ENCODE measurements around the gene HNF1A.

The HNF1A gene
- long read RNA-seq: 0 reads

- TF ChIP-seq SPI1 (IDR thresholded peaks at IDR 0.05; ENCODE audit: borderline replicate concordance, low read depth) (no peak), CTCF (IDR thresholded peaks at IDR 0.05; ENCODE audit: insufficient read depth, low read length) (no peak), POLR2AphosphoS5 (IDR thresholded peaks at IDR 0.05; ENCODE audit: low read depth) (no peak), GABPA (IDR thresholded peaks at IDR 0.05; ENCODE audit: low read depth) (no peak), REST (IDR thresholded peaks at IDR 0.05; ENCODE audit: insufficient replicate concordance, low read depth) (no peak)
- H3K27ac ChIP-seq (replicated peaks): no peak within 1 kb of the TSS
- no peaks in the 10 kb centered on the region for H3K27me3 ChIP-seq (ENCODE audit: insufficient read depth, poor library complexity, severe bottlenecking)
- no peak for DNase-seq (ENCODE audit: low read depth in 1 of 2, low spot score in 1 of 2)
- no peak within 1 kb of the TSS for H3K4me3 ChIP-seq (replicated peaks; ENCODE audit: insufficient read depth, low read length)
Measured at GRCh38 chr12:120978296-120979219, at the start of gene HNF1A. TSS of gene HNF1A (plus strand) at chr12:120978543. CDS start at chr12:120978769, 226 bp downstream.

- no peak overlapping the region for H3K4me3 ChIP-seq (replicated peaks; ENCODE audit: insufficient read depth, low read length)
- DNase-seq (ENCODE audit: low read depth in 1 of 2, low spot score in 1 of 2): no peak
- TF ChIP-seq CTCF (IDR thresholded peaks at IDR 0.05; ENCODE audit: insufficient read depth, low read length): no peak
- TF ChIP-seq REST (IDR thresholded peaks at IDR 0.05; ENCODE audit: insufficient replicate concordance, low read depth): no peak
- no peak for TF ChIP-seq GABPA (IDR thresholded peaks at IDR 0.05; ENCODE audit: low read depth)
- no peak for TF ChIP-seq POLR2AphosphoS5 (IDR thresholded peaks at IDR 0.05; ENCODE audit: low read depth)
- TF ChIP-seq SPI1 (IDR thresholded peaks at IDR 0.05; ENCODE audit: borderline replicate concordance, low read depth): no peak
- H3K27me3 ChIP-seq (ENCODE audit: insufficient read depth, poor library complexity, severe bottlenecking): no peaks in the 10 kb centered on the region
- no peak overlapping the region for H3K27ac ChIP-seq (replicated peaks)
Measured at GRCh38 chr12:120928864-120929652, 49.3 kb upstream of the HNF1A start.

- no peak for DNase-seq (ENCODE audit: low read depth in 1 of 2, low spot score in 1 of 2)
- Histone ChIP-seq H3K4me3 (replicated peaks; ENCODE audit: insufficient read depth, low read length) (no peak overlapping the region), H3K27me3 (ENCODE audit: insufficient read depth, poor library complexity, severe bottlenecking) (no peaks in the 10 kb centered on the region), H3K27ac (replicated peaks) (no peak overlapping the region)
- TF ChIP-seq REST (IDR thresholded peaks at IDR 0.05; ENCODE audit: insufficient replicate concordance, low read depth) (no peak), GABPA (IDR thresholded peaks at IDR 0.05; ENCODE audit: low read depth) (no peak), SPI1 (IDR thresholded peaks at IDR 0.05; ENCODE audit: borderline replicate concordance, low read depth) (no peak), POLR2AphosphoS5 (IDR thresholded peaks at IDR 0.05; ENCODE audit: low read depth) (no peak), CTCF (IDR thresholded peaks at IDR 0.05; ENCODE audit: insufficient read depth, low read length) (no peak)
Measured at GRCh38 chr12:120930032-120930431, 48.3 kb upstream of the HNF1A start.

All from HL-60 (cell line).